Lung (tissue), 12 donors: ENCODE data around the gene ELOVL6. TPM values are rescaled to one million over a fixed set of nuclear protein-coding genes. Genes with fewer than 3 reads are reported as not detected.

Experiments used
- ATAC-seq: fragments of 200-7000 bp; cut with Tn5 transposase; one replicate; pipeline ENCODE4 v1.9.1; 2020; ENCODE audit warnings: moderate number of reproducible peaks; ENCODE audit not compliant: insufficient read depth, low FRiP score
- DNase-seq, 3 donors: peaks; one replicate each; pipeline ENCODE4 v3.0.0-alpha.2; 2013 to 2017
- H3K27ac ChIP-seq, 2 donors: one replicate each; pipeline ENCODE4 v1.5.1; 2013; ENCODE audit warnings: mild to moderate bottlenecking in 2 of 2, moderate library complexity in 2 of 2, control low read depth in 1 of 2, inconsistent platforms in 1 of 2, low read depth in 1 of 2, low read length in 1 of 2
- H3K27me3 ChIP-seq, 3 donors: one replicate each; pipeline ENCODE4 v1.5.1; 2013; ENCODE audit warnings: low read length in 2 of 3; ENCODE audit not compliant: control insufficient read depth in 3 of 3, insufficient read depth in 3 of 3
- H3K36me3 ChIP-seq, 4 donors: one replicate each; pipeline ENCODE4 v1.5.1; 2013; ENCODE audit warnings: low read length in 4 of 4, mild to moderate bottlenecking in 1 of 4, moderate library complexity in 1 of 4; ENCODE audit not compliant: control insufficient read depth in 4 of 4, insufficient read depth in 4 of 4
- H3K4me1 ChIP-seq, 5 donors: one replicate each; pipeline ENCODE4 v1.5.1; 2013; ENCODE audit warnings: low read length in 5 of 5, mild to moderate bottlenecking in 2 of 5, moderate library complexity in 1 of 5; ENCODE audit not compliant: control insufficient read depth in 5 of 5, insufficient read depth in 5 of 5
- H3K4me3 ChIP-seq: one replicate; pipeline ENCODE4 v1.5.1; 2013; ENCODE audit warnings: mild to moderate bottlenecking, control low read depth, moderate library complexity
- H3K9ac ChIP-seq, 2 donors: one replicate each; pipeline ENCODE4 v1.5.1; 2013; ENCODE audit warnings: low read length in 2 of 2, control low read depth in 1 of 2; ENCODE audit not compliant: insufficient read depth in 1 of 2
- H3K9me3 ChIP-seq, 4 donors: one replicate each; pipeline ENCODE4 v1.5.1; 2013; ENCODE audit warnings: low read length in 3 of 4, mild to moderate bottlenecking in 1 of 4, moderate library complexity in 1 of 4; ENCODE audit not compliant: control insufficient read depth in 4 of 4, insufficient read depth in 3 of 4
- CTCF ChIP-seq: IDR thresholded peaks from 2 replicates; pipeline ENCODE4 v1.5.1; 2012; ENCODE audit warnings: mild to moderate bottlenecking; ENCODE audit errors: control extremely low read depth, extremely low read depth
- WGBS, 2 donors: extraction: QIAGEN DNeasy Blood & Tissue Kit; methylation state at CpG; one replicate each; pipeline ENCODE4 v1.1.7; 2013; 5-methylcytosine and 5-hydroxymethylcytosine counted together
- polyA plus RNA-seq, 2 donors: library from polyadenylated mRNA; stranded (reverse); fragments of 200-250 nt; gene quantifications; one replicate each; pipeline ENCODE4 v1.2.1, GENCODE V29; 2013
- total RNA-seq, 2 donors: library from RNA; depleted of rRNA in 1 of 2; stranded (reverse); fragments of >200 nt in 1 of 2; gene quantifications; one replicate each; pipeline ENCODE4 v1.2.1, GENCODE V29; 2014 to 2021
- donor health status: control.
- donor health status: control.
- donor health status: Bipolar disorder and iron deficiency.
- donor health status: healthy.
- donor health status: DM: yes; HTN: yes; CAD: no.

The ELOVL6 gene
- total and polyA plus RNA-seq, 4 donors = 5.5 to 21.1 (median 12.7) TPM

- H3K27me3 ChIP-seq = no peaks in the 10 kb centered on the region
- WGBS, 2 donors = 94 to 96% methylated on average over 6 of the region's 6 CpGs
- H3K9ac ChIP-seq = no peak overlapping the region
- H3K36me3 ChIP-seq = no peaks in the 10 kb centered on the region
- DNase-seq (no peak), ATAC-seq (no peak)
- H3K4me1 ChIP-seq = no peaks in the 10 kb centered on the region
- no peak for TF ChIP-seq CTCF
- no peak overlapping the region for H3K4me3 ChIP-seq
- H3K27ac ChIP-seq = no peak overlapping the region
- no peaks in the 10 kb centered on the region for H3K9me3 ChIP-seq
Measured at GRCh38 chr4:110014233-110014632, 184.2 kb downstream of the ELOVL6 start.

- no peak for TF ChIP-seq CTCF
- no peak for ATAC-seq
- H3K36me3 ChIP-seq = no peaks in the 10 kb centered on the region
- H3K9ac ChIP-seq = no peak overlapping the region
- H3K4me1 ChIP-seq = peaks cover 0 to 6% (median 0%) of the 10 kb centered on the region in 5 donors
- H3K27ac ChIP-seq = no peak overlapping the region
- no peak for DNase-seq
- H3K4me3 ChIP-seq = no peak overlapping the region
- no peaks in the 10 kb centered on the region for H3K9me3 ChIP-seq
- WGBS, 2 donors = 54 to 70% methylated on average over 1 of the region's 1 CpG
- no peaks in the 10 kb centered on the region for H3K27me3 ChIP-seq
Measured at GRCh38 chr4:110012917-110013316, 185.5 kb downstream of the ELOVL6 start.

GRCh38 chr4:110010797-110011196 is 187.6 kb downstream of the ELOVL6 start:
- H3K36me3 ChIP-seq = no peaks in the 10 kb centered on the region
- no peak for TF ChIP-seq CTCF
- peaks cover 0 to 6% (median 0%) of the 10 kb centered on the region in 5 donors for H3K4me1 ChIP-seq
- WGBS, 2 donors = 92 to 93% methylated on average over 4 of the region's 4 CpGs
- no peak overlapping the region for H3K9ac ChIP-seq
- no peaks in the 10 kb centered on the region for H3K9me3 ChIP-seq
- no peaks in the 10 kb centered on the region for H3K27me3 ChIP-seq
- no peak overlapping the region for H3K4me3 ChIP-seq
- H3K27ac ChIP-seq = no peak overlapping the region
- ATAC-seq = no peak
- no peak for DNase-seq

- H3K9me3 ChIP-seq = no peaks in the 10 kb centered on the region
- peaks cover 0 to 6% (median 0%) of the 10 kb centered on the region in 5 donors for H3K4me1 ChIP-seq
- H3K27me3 ChIP-seq = no peaks in the 10 kb centered on the region
- no peak overlapping the region for H3K9ac ChIP-seq
- no peak for TF ChIP-seq CTCF
- H3K36me3 ChIP-seq = no peaks in the 10 kb centered on the region
- no peak overlapping the region for H3K27ac ChIP-seq
- ATAC-seq (no peak), DNase-seq (no peak)
- H3K4me3 ChIP-seq = no peak overlapping the region
- WGBS, 2 donors = 93 to 94% methylated on average over 2 of the region's 2 CpGs
Measured at GRCh38 chr4:110009550-110009949, 188.9 kb downstream of the ELOVL6 start.
